AG04450 (cell line): Measurements from ENCODE around the gene KCTD3. TPM values are rescaled to one million over a fixed set of nuclear protein-coding genes. Genes with fewer than 3 reads are reported as not detected.

ENCODE experiments used
- CTCF ChIA-PET: fragments of 300-600, 350-600 bp; formaldehyde crosslinking; extraction: SDS; loops from one replicate; lab custom pipeline; 2022; ENCODE audit warnings: antibody characterized with exemption, inconsistent platforms; lab: Charles Lee
- POLR2A ChIA-PET: fragments of 350-600 bp; formaldehyde crosslinking; extraction: SDS; loops from one replicate; lab custom pipeline; 2021; ENCODE audit warnings: antibody characterized with exemption, inconsistent platforms; lab: Yijun Ruan, JAX
- DNase-seq: peaks from one replicate; pipeline ENCODE4 v3.0.0-alpha.2; 2011; ENCODE audit warnings: low read depth, low spot score
- H3K27ac ChIP-seq: one replicate; pipeline ENCODE4 v1.5.1; 2012; ENCODE audit warnings: low read depth, low read length, control low read depth
- H3K27me3 ChIP-seq: one replicate; pipeline ENCODE4 v1.6.0; 2012; ENCODE audit warnings: low read length; ENCODE audit not compliant: control insufficient read depth, insufficient read depth
- H3K4me3 ChIP-seq: 2 replicates; pipeline ENCODE4 v1.5.1; 2011; ENCODE audit warnings: mild to moderate bottlenecking, low read depth, low read length, control low read depth
- H3K9me3 ChIP-seq: 2 replicates; pipeline ENCODE4 v1.5.1; 2012; ENCODE audit warnings: low read length; ENCODE audit not compliant: control insufficient read depth, insufficient read depth
- polyA plus RNA-seq: library from polyadenylated mRNA; depleted of rRNA; stranded (reverse); fragments of >200 nt; gene quantifications from 2 replicates; pipeline ENCODE4 v1.2.3, GENCODE V29; 2011
- TF ChIP-seq, protein P1 (sequence below): IDR thresholded peaks from 2 replicates; pipeline ENCODE4 v1.5.1; 2011; ENCODE audit warnings: low read depth, low read length, control low read depth, inconsistent platforms

KCTD3 gene
- polyA plus RNA-seq, 1 experiment: 85.0 TPM

GRCh38 chr1:215557504-215557903 is 9.6 kb upstream of the KCTD3 start:
- Histone ChIP-seq H3K9me3 (no peaks in the 10 kb centered on the region), H3K27ac (no peak overlapping the region), H3K27me3 (no peaks in the 10 kb centered on the region), H3K4me3 (no peak overlapping the region)
- DNase-seq: no peak
- ChIA-PET CTCF (no interaction called here), POLR2A (interaction anchor here (0.5 kb wide), 1 partner anchor 1152 kb away, joined by 3 read pairs; no protein-coding TSS in a partner anchor)
- TF ChIP-seq, protein P1, sequence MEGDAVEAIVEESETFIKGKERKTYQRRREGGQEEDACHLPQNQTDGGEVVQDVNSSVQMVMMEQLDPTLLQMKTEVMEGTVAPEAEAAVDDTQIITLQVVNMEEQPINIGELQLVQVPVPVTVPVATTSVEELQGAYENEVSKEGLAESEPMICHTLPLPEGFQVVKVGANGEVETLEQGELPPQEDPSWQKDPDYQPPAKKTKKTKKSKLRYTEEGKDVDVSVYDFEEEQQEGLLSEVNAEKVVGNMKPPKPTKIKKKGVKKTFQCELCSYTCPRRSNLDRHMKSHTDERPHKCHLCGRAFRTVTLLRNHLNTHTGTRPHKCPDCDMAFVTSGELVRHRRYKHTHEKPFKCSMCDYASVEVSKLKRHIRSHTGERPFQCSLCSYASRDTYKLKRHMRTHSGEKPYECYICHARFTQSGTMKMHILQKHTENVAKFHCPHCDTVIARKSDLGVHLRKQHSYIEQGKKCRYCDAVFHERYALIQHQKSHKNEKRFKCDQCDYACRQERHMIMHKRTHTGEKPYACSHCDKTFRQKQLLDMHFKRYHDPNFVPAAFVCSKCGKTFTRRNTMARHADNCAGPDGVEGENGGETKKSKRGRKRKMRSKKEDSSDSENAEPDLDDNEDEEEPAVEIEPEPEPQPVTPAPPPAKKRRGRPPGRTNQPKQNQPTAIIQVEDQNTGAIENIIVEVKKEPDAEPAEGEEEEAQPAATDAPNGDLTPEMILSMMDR: no peak

DNA sequence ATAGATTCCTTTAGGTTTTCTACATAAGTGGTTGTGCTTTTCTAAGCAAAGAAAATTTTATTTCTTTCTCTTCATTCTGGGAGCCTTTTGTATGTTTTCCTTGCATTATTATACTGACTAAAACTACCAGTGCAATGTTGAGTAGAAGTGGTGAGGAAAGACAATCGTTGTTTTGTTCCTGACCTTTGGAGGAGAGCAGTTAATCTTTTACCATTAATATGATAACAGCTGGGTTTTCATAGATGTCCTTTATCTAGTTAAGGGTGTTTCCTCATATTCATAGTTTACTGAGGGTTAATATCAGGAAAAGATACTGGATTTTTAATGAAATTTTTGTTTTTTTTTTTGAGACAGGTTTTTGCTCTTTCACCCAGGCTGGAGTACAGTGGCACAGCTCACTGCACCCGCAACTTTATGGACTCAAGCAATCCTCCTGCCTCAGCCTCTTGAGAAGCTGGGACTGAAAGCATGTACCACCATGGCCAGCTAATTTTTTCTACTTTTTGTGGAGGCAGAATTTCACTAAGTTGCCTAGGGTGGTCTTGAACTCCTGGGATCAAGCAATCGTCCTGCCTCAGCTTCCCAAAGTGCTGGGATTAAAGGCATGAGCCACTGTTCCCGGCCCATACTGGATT is 9.0 kb upstream of the KCTD3 start:
- POLR2A ChIA-PET: interaction anchor here (0.5 kb wide), 1 partner anchor 1153 kb away, joined by 3 read pairs; no protein-coding TSS in a partner anchor

DNA sequence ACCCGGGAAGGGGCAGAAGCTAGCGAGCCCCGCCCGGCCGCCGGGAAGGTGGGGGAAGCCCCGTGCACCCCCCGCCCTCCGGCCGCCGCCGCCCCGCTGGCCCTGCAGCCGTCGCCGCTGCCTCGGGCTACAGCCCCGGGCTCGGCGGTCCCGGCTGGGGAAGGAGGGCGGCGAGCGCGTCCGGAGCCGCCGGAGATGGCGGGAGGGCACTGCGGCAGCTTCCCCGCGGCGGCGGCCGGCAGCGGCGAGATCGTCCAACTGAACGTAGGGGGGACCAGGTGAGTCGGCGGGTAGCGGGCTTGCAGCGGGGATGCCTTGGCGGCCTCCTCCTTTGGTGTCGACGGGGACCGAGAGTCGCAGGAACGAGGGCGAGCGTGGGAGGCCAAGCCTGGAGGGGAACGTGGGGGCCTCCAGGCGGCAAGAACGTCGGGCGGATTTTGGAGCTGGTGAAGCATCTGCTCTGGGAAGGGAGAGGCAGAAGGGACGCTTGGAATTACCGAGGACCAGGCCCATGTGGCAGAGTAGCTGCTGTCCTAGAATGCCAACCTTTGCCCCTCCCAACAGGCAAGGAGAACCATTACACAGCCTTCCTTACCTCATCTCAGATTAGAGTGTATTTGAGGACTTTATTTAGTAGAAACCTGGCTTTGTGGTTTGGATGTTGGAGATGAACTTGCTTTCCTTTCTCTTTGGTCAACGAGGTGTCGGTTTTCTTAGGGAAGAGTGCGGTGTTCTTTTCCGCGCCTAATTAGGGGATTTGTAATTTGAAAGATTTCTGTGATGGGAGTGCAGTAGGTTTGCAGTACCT is 591 bp downstream of the KCTD3 start:
- POLR2A ChIA-PET: interaction anchor here (0.5 to 1.1 kb wide), 6 partner anchors 26 to 555 kb away, joined by 3 to 7 read pairs (median 5); no protein-coding TSS in a partner anchor
- TF ChIP-seq, protein P1: no peak
- H3K27ac ChIP-seq: peak overlapping the region; percentile 77

More for the DNA sequence above, 9.0 kb upstream of the KCTD3 start:
- TF ChIP-seq, protein P1: no peak
- no peak for DNase-seq
- CTCF ChIA-PET: no interaction called here
- Histone ChIP-seq H3K4me3 (no peak overlapping the region), H3K9me3 (no peaks in the 10 kb centered on the region), H3K27ac (no peak overlapping the region), H3K27me3 (no peaks in the 10 kb centered on the region)

GRCh38 chr1:215568299-215568692 is 1.2 kb downstream of the KCTD3 start:
- peak; percentile 29 for DNase-seq
- Histone ChIP-seq H3K27ac (peak overlapping the region; percentile 73), H3K4me3 (peak overlapping the region; percentile 70), H3K27me3 (no peaks in the 10 kb centered on the region), H3K9me3 (no peaks in the 10 kb centered on the region)
- POLR2A ChIA-PET: interaction anchor here (0.7 to 1.0 kb wide), 4 partner anchors 26 to 92 kb away, joined by 3 to 7 read pairs (median 4); no protein-coding TSS in a partner anchor
- TF ChIP-seq, protein P1: no peak
- CTCF ChIA-PET: interaction anchor here (0.7 kb wide), 2 partner anchors 22 to 1241 kb away, joined by 3 to 7 read pairs; no protein-coding TSS in a partner anchor

More for the DNA sequence above, 591 bp downstream of the KCTD3 start:
- Histone ChIP-seq H3K4me3 (peak overlapping the region; percentile 70), H3K9me3 (no peaks in the 10 kb centered on the region), H3K27me3 (no peaks in the 10 kb centered on the region)
- CTCF ChIA-PET: interaction anchor here (0.7 kb wide), 2 partner anchors 23 to 1241 kb away, joined by 3 to 7 read pairs; no protein-coding TSS in a partner anchor
- no peak for DNase-seq
